Measurements from ENCODE around the gene PRCC.
A peak's percentile ranks its signal among the peaks of the same experiment; 100 is the strongest.

The PRCC gene

GRCh38 chr1:156801409-156802121, 34.2 kb downstream of the PRCC start:
- DNase-seq, result no peak

- no peak for DNase-seq
These were observed 35.1 kb downstream of the PRCC start for GRCh38 chr1:156802421-156802935.

- DNase-seq, result no peak
These were observed 35.9 kb downstream of the PRCC start for GRCh38 chr1:156803086-156803851.

GRCh38 chr1:156804026-156804425, 36.7 kb downstream of the PRCC start:
- DNase-seq, result no peak

GRCh38 chr1:156804572-156805243, 37.4 kb downstream of the PRCC start:
- DNase-seq, result no peak

- no peak for DNase-seq
These were observed 38.6 kb downstream of the PRCC start for GRCh38 chr1:156805766-156806511.

- DNase-seq, result no peak
These were observed 39.4 kb downstream of the PRCC start for GRCh38 chr1:156806512-156807440.

GRCh38 chr1:156807627-156808026, 40.3 kb downstream of the PRCC start:
- no peak for DNase-seq

- DNase-seq, result no peak
These were observed 41.1 kb downstream of the PRCC start for GRCh38 chr1:156808186-156809030.

GRCh38 chr1:156809281-156809680, 41.9 kb downstream of the PRCC start:
- DNase-seq, result no peak

- DNase-seq, result no peak
These were observed 42.5 kb downstream of the PRCC start for GRCh38 chr1:156809711-156810366.

- DNase-seq, result no peak
These were observed 43.8 kb downstream of the PRCC start for GRCh38 chr1:156811168-156811567.

- DNase-seq, result no peak
These were observed 45.1 kb downstream of the PRCC start for GRCh38 chr1:156812293-156812990.

GRCh38 chr1:156813298-156813697, 46.0 kb downstream of the PRCC start:
- DNase-seq, result no peak

GRCh38 chr1:156813750-156814570, 46.6 kb downstream of the PRCC start:
- peak; percentile 66 for DNase-seq

- peak; percentile 33 for DNase-seq
These were observed 47.4 kb downstream of the PRCC start for GRCh38 chr1:156814571-156815260.

GRCh38 chr1:156815307-156815826, 48.0 kb downstream of the PRCC start:
- no peak for DNase-seq

- no peak for DNase-seq
These were observed 48.7 kb downstream of the PRCC start for GRCh38 chr1:156815961-156816422.

Data from activated gamma-delta T cell treated with Interleukin-2 at 50 U/mL for 16 hours (primary cell).